Right lobe of liver (tissue), 6 donors: Measurements from ENCODE around the gene GPR22. TPM values are rescaled to one million over a fixed set of nuclear protein-coding genes. Genes with fewer than 3 reads are reported as not detected.

Experiments used
- ATAC-seq, 4 donors: fragments of 200-7000 bp; cut with Tn5 transposase; one replicate each; pipeline ENCODE4 v1.9.1; 2020; ENCODE audit warnings: mild to moderate bottlenecking in 4 of 4, moderate library complexity in 4 of 4
- DNase-seq, 3 donors: peaks; one replicate each; pipeline ENCODE4 v3.0.0-alpha.2; 2020
- H3K27ac ChIP-seq, 3 donors: fragments of 200-600 bp; one replicate each; pipeline ENCODE4 v1.8.0; 2022
- H3K27me3 ChIP-seq, 2 donors: fragments of 200-600 bp; one replicate each; pipeline ENCODE4 v1.8.0; 2022
- H3K36me3 ChIP-seq, 4 donors: fragments of 200-600 bp; sonication (generic) in 1 of 4; one replicate each; pipeline versions ENCODE4 v1.5.1 to v1.8.0; 2017 to 2022; ENCODE audit warnings: control low read depth in 1 of 4
- H3K4me1 ChIP-seq, 4 donors: fragments of 200-600 bp; sonication (generic) in 1 of 4; one replicate each; pipeline versions ENCODE4 v1.5.1 to v1.8.0; 2017 to 2022; ENCODE audit warnings: control low read depth in 1 of 4
- H3K4me3 ChIP-seq, 3 donors: fragments of 200-600 bp; one replicate each; pipeline ENCODE4 v1.8.0; 2022
- H3K9me3 ChIP-seq, 4 donors: fragments of 200-600 bp; sonication (generic) in 1 of 4; one replicate each; pipeline versions ENCODE4 v1.5.1 to v1.8.0; 2017 to 2022; ENCODE audit warnings: control low read depth in 1 of 4
- POLR2A ChIP-seq: fragments of 450-650 bp; IDR thresholded peaks from one replicate; pipeline ENCODE4 v1.6.1; 2017; ENCODE audit warnings: antibody characterized with exemption, mild to moderate bottlenecking
- WGBS: methylation state at CpG from one replicate; pipeline ENCODE4 v1.1.6; 2018; ENCODE audit warnings: low coverage, low lambda C conversion rate; ENCODE audit not compliant: insufficient coverage; ENCODE audit errors: missing lambda C conversion rate; 5-methylcytosine and 5-hydroxymethylcytosine counted together
- intact Hi-C, 2 donors: fragments of 100-400 bp; cut with DNase I; formaldehyde crosslinking; loops; one replicate each; pipeline versions ENCODE4 v1.11.2 to v1.14.1; 2022
- small RNA-seq, 2 experiments: library from RNA; depleted of rRNA; stranded (forward); fragments of <200 nt; gene quantifications; one replicate each; pipeline ENCODE3, GENCODE V24; 2016
- total RNA-seq, 6 experiments: library from RNA; depleted of rRNA in 2 of 6; stranded (reverse); fragments of >200 nt in 2 of 6; fragmentation: NEBNext Ultra II Directional in 3 of 6; extraction: Animal tissue kit (Norgen Biotek cat#: 25700) in 3 of 6; gene quantifications; one replicate each; pipeline versions ENCODE4 v1.1.0 to v1.2.4, GENCODE V29; 2016 to 2023
- TF ChIP-seq, protein P1 (sequence below), 4 donors: fragments of 200-600 bp in 3 of 4; fragments of 450-650 bp in 1 of 4; IDR thresholded peaks; one replicate each; pipeline versions ENCODE4 v1.5.1 to v1.8.0; 2016 to 2022; ENCODE audit warnings: antibody characterized with exemption in 4 of 4, mild to moderate bottlenecking in 2 of 4
- donor health status: DM: no; HTN: yes; CAD: no.
- donor health status: DM: no; HTN: no; CAD: no.
- donor health status: DM: no; HTN: no; CAD: no.
- donor health status: DM: no; HTN: yes; CAD: no.
- donor health status: DM: no; HTN: yes; CAD: no.

The GPR22 gene
- total RNA-seq, 6 experiments from 2014 or later: not detected

GRCh38 chr7:107505997-107506673 lies 36.3 kb downstream of the GPR22 start:
- Histone ChIP-seq H3K27me3 (no peaks in the 10 kb centered on the region), H3K36me3 (no peaks in the 10 kb centered on the region), H3K4me3 (no peak overlapping the region), H3K27ac (no peak overlapping the region), H3K4me1 (peaks cover 0 to 8% (median 0%) of the 10 kb centered on the region in 4 donors), H3K9me3 (no peaks in the 10 kb centered on the region)
- DNase-seq (peak in 2 of 3 donors; percentile 24 to 55), ATAC-seq (peak; percentile 74 to 93 (median 83))
- WGBS: no CpG with 5 or more reads among the region's 2 CpGs
- intact Hi-C loops: no loop called here
- TF ChIP-seq POLR2A: no peak
- TF ChIP-seq, protein P1, sequence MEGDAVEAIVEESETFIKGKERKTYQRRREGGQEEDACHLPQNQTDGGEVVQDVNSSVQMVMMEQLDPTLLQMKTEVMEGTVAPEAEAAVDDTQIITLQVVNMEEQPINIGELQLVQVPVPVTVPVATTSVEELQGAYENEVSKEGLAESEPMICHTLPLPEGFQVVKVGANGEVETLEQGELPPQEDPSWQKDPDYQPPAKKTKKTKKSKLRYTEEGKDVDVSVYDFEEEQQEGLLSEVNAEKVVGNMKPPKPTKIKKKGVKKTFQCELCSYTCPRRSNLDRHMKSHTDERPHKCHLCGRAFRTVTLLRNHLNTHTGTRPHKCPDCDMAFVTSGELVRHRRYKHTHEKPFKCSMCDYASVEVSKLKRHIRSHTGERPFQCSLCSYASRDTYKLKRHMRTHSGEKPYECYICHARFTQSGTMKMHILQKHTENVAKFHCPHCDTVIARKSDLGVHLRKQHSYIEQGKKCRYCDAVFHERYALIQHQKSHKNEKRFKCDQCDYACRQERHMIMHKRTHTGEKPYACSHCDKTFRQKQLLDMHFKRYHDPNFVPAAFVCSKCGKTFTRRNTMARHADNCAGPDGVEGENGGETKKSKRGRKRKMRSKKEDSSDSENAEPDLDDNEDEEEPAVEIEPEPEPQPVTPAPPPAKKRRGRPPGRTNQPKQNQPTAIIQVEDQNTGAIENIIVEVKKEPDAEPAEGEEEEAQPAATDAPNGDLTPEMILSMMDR (IDR thresholded peaks at IDR 0.05): no peak

- peaks cover 0 to 8% (median 0%) of the 10 kb centered on the region in 4 donors for H3K4me1 ChIP-seq
- intact Hi-C loops: no loop called here
- WGBS: 47% methylated on average over 3 of the region's 7 CpGs
- TF ChIP-seq, protein P1 (IDR thresholded peaks at IDR 0.05): no peak
- TF ChIP-seq POLR2A: no peak
- peak in 2 of 3 donors; percentile 26 to 46 for DNase-seq
- no peaks in the 10 kb centered on the region for H3K27me3 ChIP-seq
- ATAC-seq: peak; percentile 46 to 58 (median 51)
- no peak overlapping the region for H3K4me3 ChIP-seq
- H3K36me3 ChIP-seq: no peaks in the 10 kb centered on the region
- no peak overlapping the region for H3K27ac ChIP-seq
- H3K9me3 ChIP-seq: no peaks in the 10 kb centered on the region
These were observed 37.0 kb downstream of the GPR22 start for GRCh38 chr7:107506674-107507339.

Small RNA genes within 50 kb of the gene (small RNA-seq; reads per million reads assigned to genes)
- 0 reads per million in 2 experiments for gene AC002381.1

Other genes starting within 250 kb of the GPR22 start
- gene COG5, start 93.9 kb downstream of the GPR22 start, total RNA-seq: 10 to 100 TPM; 13.9 to 21.3 (median 15.5) TPM
- 1 to 10 TPM; 2.3 to 6.1 (median 3.4) TPM for gene DUS4L, start 93.9 kb downstream of the GPR22 start, total RNA-seq
- 10 to 100 TPM; 26.2 to 59.5 (median 31.0) TPM for gene BCAP29, start 110.2 kb downstream of the GPR22 start, total RNA-seq
- under 1 TPM in 5 of 6 experiments, not detected in 1; 0.05 to 0.68 (median 0.27) TPM for gene SLC26A4, start 190.8 kb downstream of the GPR22 start, total RNA-seq